H1 (cell line): ENCODE results near the gene CHST4. TPM values are rescaled to one million over a fixed set of nuclear protein-coding genes. Genes with fewer than 3 reads are reported as not detected.

Experiments
- CTCF ChIA-PET: fragments of 300-600 bp; sonication (Branson Sonifier 250); formaldehyde crosslinking; loops from one replicate; lab custom pipeline; 2021; ENCODE audit not compliant: partially characterized antibody; lab: Charles Lee
- POLR2A ChIA-PET: fragments of 300-600 bp; sonication (Branson Sonifier 250); formaldehyde crosslinking; loops from one replicate; lab custom pipeline; 2021; ENCODE audit warnings: inconsistent platforms; ENCODE audit not compliant: partially characterized antibody; lab: Charles Lee
- DNase-seq, 2 experiments: peaks; one replicate each; pipeline versions ENCODE4 v3.0.0 to v3.0.0-alpha.2; 2010 to 2022; ENCODE audit warnings: low spot score in 2 of 2, low read depth in 1 of 2, mixed read lengths in 1 of 2
- FAIRE-seq: peaks from 2 replicates; lab custom pipeline; 2011; peaks lifted over from hg19 to GRCh38; lab: Jason Lieb, UNC
- H2AFZ ChIP-seq: 2 replicates; pipeline ENCODE4 v1.8.1; 2012; ENCODE audit warnings: low read length, inconsistent platforms
- H2AK5ac ChIP-seq: 2 replicates; pipeline ENCODE4 v1.6.1; 2013; ENCODE audit warnings: low read depth, low read length
- H2BK120ac ChIP-seq: replicated peaks from 2 replicates; pipeline ENCODE3; 2013; ENCODE audit warnings: low read depth, low read length, inconsistent platforms
- H2BK12ac ChIP-seq: 2 replicates; pipeline ENCODE4 v1.6.1; 2013; ENCODE audit warnings: low read depth, low read length
- H2BK15ac ChIP-seq: 2 replicates; pipeline ENCODE4 v1.6.1; 2013; ENCODE audit warnings: low read length
- H2BK20ac ChIP-seq: 2 replicates; pipeline ENCODE4 v1.6.1; 2013; ENCODE audit warnings: low read length
- H2BK5ac ChIP-seq: 2 replicates; pipeline ENCODE4 v1.6.1; 2013; ENCODE audit warnings: low read depth, low read length
- H3K14ac ChIP-seq: 2 replicates; pipeline ENCODE4 v1.6.1; 2013; ENCODE audit warnings: inconsistent platforms; ENCODE audit not compliant: insufficient read length
- H3K18ac ChIP-seq: 2 replicates; pipeline ENCODE4 v1.6.1; 2013; ENCODE audit warnings: low read length; ENCODE audit errors: extremely low read depth
- H3K23ac ChIP-seq: 2 replicates; pipeline ENCODE4 v1.6.1; 2013; ENCODE audit warnings: inconsistent platforms; ENCODE audit not compliant: insufficient read length
- H3K23me2 ChIP-seq: 2 replicates; pipeline ENCODE4 v1.6.1; 2013; ENCODE audit warnings: low read depth, low read length
- H3K27ac ChIP-seq: 2 replicates; pipeline ENCODE4 v1.6.1; 2011; ENCODE audit warnings: low read depth, low read length, inconsistent platforms
- H3K27me3 ChIP-seq, 4 experiments: replicated peaks in 1 of 4; 1 replicate in 1 of 4; 2 replicates in 3 of 4; pipeline versions ENCODE4 v1.6.1 to v1.8.1; 2011 to 2013; ENCODE audit warnings: low read length in 3 of 4, mild to moderate bottlenecking in 3 of 4, inconsistent platforms in 2 of 4, mixed read lengths in 2 of 4, moderate library complexity in 1 of 4; ENCODE audit not compliant: control insufficient read depth in 3 of 4, insufficient read depth in 3 of 4; ENCODE audit errors: extremely low read depth in 1 of 4
- H3K36me3 ChIP-seq, 4 experiments: 2 replicates each; pipeline versions ENCODE4 v1.6.1 to v1.8.1; 2011 to 2013; ENCODE audit warnings: mild to moderate bottlenecking in 4 of 4, low read length in 3 of 4, moderate library complexity in 2 of 4, control low read depth in 1 of 4, inconsistent platforms in 1 of 4; ENCODE audit not compliant: insufficient read depth in 4 of 4, control insufficient read depth in 2 of 4
- H3K4ac ChIP-seq: replicated peaks from 2 replicates; pipeline ENCODE3; 2013; ENCODE audit warnings: low read length, low read depth, mixed read lengths, inconsistent platforms; ENCODE audit not compliant: insufficient read length
- H3K4me1 ChIP-seq, 4 experiments: replicated peaks in 1 of 4; 1 replicate in 1 of 4; 2 replicates in 3 of 4; pipeline versions ENCODE4 v1.6.1 to v1.8.1; 2011 to 2013; ENCODE audit warnings: low read length in 3 of 4, inconsistent platforms in 2 of 4, mixed read lengths in 1 of 4; ENCODE audit not compliant: insufficient read depth in 4 of 4, control insufficient read depth in 3 of 4
- H3K4me2 ChIP-seq, 2 experiments: 2 replicates each; pipeline versions ENCODE4 v1.6.1 to v1.8.1; 2011 to 2013; ENCODE audit warnings: low read depth in 2 of 2, low read length in 2 of 2, control low read depth in 1 of 2, inconsistent platforms in 1 of 2, mild to moderate bottlenecking in 1 of 2; ENCODE audit not compliant: insufficient read depth in 1 of 2
- H3K4me3 ChIP-seq, 4 experiments: fragments of 200-600, 300-600 bp in 1 of 4; sonication (generic), shearing (Covaris generic), sonication (Bioruptor Twin) in 1 of 4; 2 replicates each; pipeline versions ENCODE4 v1.5.1 to v1.8.1; 2011 to 2016; ENCODE audit warnings: low read length in 4 of 4, low read depth in 3 of 4, control low read depth in 2 of 4, inconsistent platforms in 2 of 4, mild to moderate bottlenecking in 2 of 4, mixed read lengths in 1 of 4, moderate library complexity in 1 of 4; ENCODE audit not compliant: insufficient read depth in 2 of 4; ENCODE audit errors: extremely low read depth in 1 of 4
- H3K56ac ChIP-seq: replicated peaks from 2 replicates; pipeline ENCODE3; 2013; ENCODE audit warnings: low read depth, mild to moderate bottlenecking, mixed read lengths, low read length, inconsistent platforms; ENCODE audit not compliant: insufficient read length
- H3K79me1 ChIP-seq: 2 replicates; pipeline ENCODE4 v1.6.1; 2013; ENCODE audit warnings: low read depth, low read length, control low read depth
- H3K79me2 ChIP-seq, 2 experiments: 2 replicates each; pipeline versions ENCODE4 v1.6.1 to v1.8.1; 2012 to 2013; ENCODE audit warnings: low read length in 2 of 2, mild to moderate bottlenecking in 2 of 2, inconsistent platforms in 1 of 2; ENCODE audit not compliant: insufficient read depth in 2 of 2, control insufficient read depth in 1 of 2
- H3K9ac ChIP-seq, 4 experiments: replicated peaks in 1 of 4; 1 replicate in 1 of 4; 2 replicates in 3 of 4; pipeline versions ENCODE4 v1.6.1 to v1.8.1; 2011 to 2013; ENCODE audit warnings: low read depth in 3 of 4, low read length in 3 of 4, control low read depth in 2 of 4, mild to moderate bottlenecking in 2 of 4, moderate library complexity in 2 of 4, inconsistent platforms in 1 of 4; ENCODE audit errors: extremely low read depth in 1 of 4
- H3K9me3 ChIP-seq, 2 experiments: 2 replicates each; pipeline versions ENCODE4 v1.6.1 to v1.8.1; 2012 to 2013; ENCODE audit warnings: mild to moderate bottlenecking in 2 of 2, moderate library complexity in 2 of 2, control low read depth in 1 of 2, inconsistent platforms in 1 of 2, low read depth in 1 of 2, low read length in 1 of 2, mixed read lengths in 1 of 2; ENCODE audit not compliant: insufficient read depth in 2 of 2
- H4K20me1 ChIP-seq, 2 experiments: replicated peaks in 1 of 2; 2 replicates each; pipeline versions ENCODE3 to v1.8.1; 2011 to 2013; ENCODE audit warnings: inconsistent platforms in 2 of 2, low read length in 2 of 2, mild to moderate bottlenecking in 1 of 2; ENCODE audit not compliant: insufficient read depth in 2 of 2, control insufficient read depth in 1 of 2
- H4K5ac ChIP-seq: 2 replicates; pipeline ENCODE4 v1.6.1; 2013; ENCODE audit warnings: low read length, low read depth, mixed read lengths, inconsistent platforms; ENCODE audit not compliant: insufficient read length
- H4K8ac ChIP-seq: 2 replicates; pipeline ENCODE4 v1.8.0; 2013; ENCODE audit warnings: mild to moderate bottlenecking, moderate library complexity, low read length, inconsistent platforms; ENCODE audit not compliant: insufficient read depth; ENCODE audit errors: extremely low read depth
- H4K91ac ChIP-seq: replicated peaks from 2 replicates; pipeline ENCODE3; 2013; ENCODE audit warnings: low read length, mixed read lengths, inconsistent platforms; ENCODE audit not compliant: insufficient read length
- BRCA1 ChIP-seq: IDR thresholded peaks from 2 replicates; pipeline ENCODE4 v1.6.1; 2012; ENCODE audit warnings: low read depth, low read length, improper control_type of control experiment
- RAD21 ChIP-seq, 2 experiments: IDR thresholded peaks in 1 of 2; conservative IDR thresholded peaks in 1 of 2; 2 replicates each; pipeline ENCODE4 v1.6.1; 2011; ENCODE audit warnings: low read depth in 2 of 2, low read length in 2 of 2, improper control_type of control experiment in 1 of 2, inconsistent platforms in 1 of 2, mild to moderate bottlenecking in 1 of 2, moderate library complexity in 1 of 2
- SP4 ChIP-seq: IDR thresholded peaks from 2 replicates; pipeline ENCODE4 v1.6.1; 2012; ENCODE audit warnings: low read length, inconsistent platforms
- TAF7 ChIP-seq: optimal IDR thresholded peaks from 2 replicates; pipeline ENCODE3; 2011; ENCODE audit warnings: low read depth, mild to moderate bottlenecking, inconsistent platforms, low read length, moderate library complexity, borderline replicate concordance
- WGBS, 2 experiments: shearing (Covaris generic) in 1 of 2; methylation state at CpG; one replicate each; pipeline versions ENCODE4 v1.1.6 to v1.1.7; 2013 to 2015; ENCODE audit warnings: low lambda C conversion rate in 2 of 2, mixed read lengths in 2 of 2, inconsistent platforms in 1 of 2, low coverage in 1 of 2, missing lambda C conversion rate in 1 of 2; ENCODE audit not compliant: insufficient replicate concordance in 2 of 2, insufficient coverage in 1 of 2, insufficient read length in 1 of 2; ENCODE audit errors: extremely low coverage in 1 of 2, missing lambda C conversion rate in 1 of 2; 5-methylcytosine and 5-hydroxymethylcytosine counted together
- polyA plus RNA-seq, 7 experiments: library from polyadenylated mRNA; depleted of rRNA in 3 of 7; stranded (reverse) in 5 of 7; unstranded in 2 of 7; fragments of >200 nt in 5 of 7; fragments of 200-250 nt in 2 of 7; gene quantifications; 1 replicate in 5 of 7; 2 replicates in 1 of 7; 4 replicates in 1 of 7; pipeline versions ENCODE4 v1.2.1 to v1.2.3, GENCODE V29; 2011 to 2013; ENCODE audit warnings: missing spikeins in 2 of 7, mixed read lengths in 2 of 7
- total RNA-seq: library from RNA; stranded (reverse); fragmentation: NEBNext Ultra II Directional; extraction: Animal tissue kit (Norgen Biotek cat#: 25700); gene quantifications from 2 replicates; pipeline ENCODE4 v1.2.1, GENCODE V29; 2021
- TF ChIP-seq, protein P1 (sequence below), 3 experiments: IDR thresholded peaks; 1 replicate in 2 of 3; 2 replicates in 1 of 3; pipeline versions ENCODE4 v1.5.1 to v1.6.1; 2011; ENCODE audit warnings: low read length in 3 of 3, mild to moderate bottlenecking in 3 of 3, inconsistent platforms in 2 of 3, low read depth in 1 of 3, moderate library complexity in 1 of 3; ENCODE audit not compliant: insufficient read depth in 1 of 3; ENCODE audit errors: control extremely low read depth in 1 of 3
- TF ChIP-seq, protein P2 (sequence below): IDR thresholded peaks from 2 replicates; pipeline ENCODE4 v1.6.1; 2012; ENCODE audit warnings: low read length, inconsistent platforms

CHST4 gene
- total and polyA plus RNA-seq, 2 of the 8 experiments (the other 6 are each of a cell fraction or from before 2014, with no cell fraction given), result 12.1 to 14.6 TPM

DNA sequence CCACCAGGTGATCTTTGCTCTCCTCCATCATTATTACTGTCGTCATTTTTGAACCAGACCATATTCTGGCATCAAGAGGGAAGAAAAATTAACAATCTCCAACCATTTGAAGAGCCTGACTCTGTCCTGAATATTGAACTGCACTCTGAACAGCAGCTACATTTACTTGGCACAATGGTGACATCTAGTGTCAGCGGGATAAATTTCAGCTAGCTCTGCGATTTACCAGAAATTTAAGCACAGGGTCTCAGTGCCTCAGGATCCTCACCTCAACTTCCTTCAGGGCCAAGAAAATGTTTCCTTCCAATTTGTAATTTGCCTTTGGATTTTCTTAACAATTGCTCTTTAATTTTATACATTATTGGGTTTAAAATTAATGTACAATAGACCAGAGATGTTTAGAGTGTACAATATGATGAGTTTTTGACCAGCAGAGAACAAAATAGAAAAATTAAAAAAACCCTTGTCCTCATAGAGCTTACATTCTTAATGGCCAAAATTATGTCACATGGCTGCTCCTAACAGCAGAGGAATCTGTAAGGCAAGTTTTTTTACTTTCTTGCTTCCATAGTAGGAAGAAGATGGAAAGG lies 26.4 kb upstream of the CHST4 start:
- 9% methylated on average over 3 of the region's 3 CpGs; no CpG with 5 or more reads in 1 of the 2 experiments for WGBS, 2 experiments
- Histone ChIP-seq H2BK12ac (no peak overlapping the region), H2BK15ac (no peak overlapping the region), H2AFZ (no peak overlapping the region; the same call in 1 of the 2 replicates), H2BK5ac (no peak overlapping the region), H3K14ac (no peak overlapping the region), H3K4me3 (no peak overlapping the region), H3K36me3 (no peaks in the 10 kb centered on the region), H3K56ac (no peak overlapping the region), H3K4me1 (no peaks in the 10 kb centered on the region), H4K5ac (no peak overlapping the region), H3K23me2 (no peaks in the 10 kb centered on the region), H2AK5ac (no peak overlapping the region), H3K9ac (no peak overlapping the region), H3K79me2 (no peaks in the 10 kb centered on the region), H3K23ac (no peak overlapping the region), H4K20me1 (no peaks in the 10 kb centered on the region), H3K4ac (no peak overlapping the region), H3K9me3 (no peaks in the 10 kb centered on the region), H4K8ac (no peak overlapping the region), H3K27ac (no peak overlapping the region), H2BK120ac (no peak overlapping the region), H3K79me1 (no peaks in the 10 kb centered on the region), H3K27me3 (no peaks in the 10 kb centered on the region; a peak in 1 of 7 replicates), H4K91ac (no peak overlapping the region), H2BK20ac (no peak overlapping the region), H3K18ac (no peak overlapping the region), H3K4me2 (no peak overlapping the region)
- FAIRE-seq (peak; percentile 91), DNase-seq (peak in 1 of 2 experiments; percentile 60)
- TF ChIP-seq BRCA1 (no peak), TAF7 (no peak), SP4 (no peak), RAD21 (IDR thresholded peaks at IDR 0.05 in 1 of 2, conservative IDR thresholded peaks at IDR 0.05 in 1 of 2; ENCODE audit: low read depth in 2 of 2, low read length in 2 of 2) (peak; percentile 84 to 88)
- TF ChIP-seq, protein P1, sequence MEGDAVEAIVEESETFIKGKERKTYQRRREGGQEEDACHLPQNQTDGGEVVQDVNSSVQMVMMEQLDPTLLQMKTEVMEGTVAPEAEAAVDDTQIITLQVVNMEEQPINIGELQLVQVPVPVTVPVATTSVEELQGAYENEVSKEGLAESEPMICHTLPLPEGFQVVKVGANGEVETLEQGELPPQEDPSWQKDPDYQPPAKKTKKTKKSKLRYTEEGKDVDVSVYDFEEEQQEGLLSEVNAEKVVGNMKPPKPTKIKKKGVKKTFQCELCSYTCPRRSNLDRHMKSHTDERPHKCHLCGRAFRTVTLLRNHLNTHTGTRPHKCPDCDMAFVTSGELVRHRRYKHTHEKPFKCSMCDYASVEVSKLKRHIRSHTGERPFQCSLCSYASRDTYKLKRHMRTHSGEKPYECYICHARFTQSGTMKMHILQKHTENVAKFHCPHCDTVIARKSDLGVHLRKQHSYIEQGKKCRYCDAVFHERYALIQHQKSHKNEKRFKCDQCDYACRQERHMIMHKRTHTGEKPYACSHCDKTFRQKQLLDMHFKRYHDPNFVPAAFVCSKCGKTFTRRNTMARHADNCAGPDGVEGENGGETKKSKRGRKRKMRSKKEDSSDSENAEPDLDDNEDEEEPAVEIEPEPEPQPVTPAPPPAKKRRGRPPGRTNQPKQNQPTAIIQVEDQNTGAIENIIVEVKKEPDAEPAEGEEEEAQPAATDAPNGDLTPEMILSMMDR (IDR thresholded peaks at IDR 0.05; ENCODE audit: control extremely low read depth in 1 of 3, insufficient read depth in 1 of 3, low read depth in 1 of 3, low read length in 3 of 3), result peak in 2 of 3 experiments; percentile 81 to 83; a peak in 3 of 4 replicates
- TF ChIP-seq, protein P2, sequence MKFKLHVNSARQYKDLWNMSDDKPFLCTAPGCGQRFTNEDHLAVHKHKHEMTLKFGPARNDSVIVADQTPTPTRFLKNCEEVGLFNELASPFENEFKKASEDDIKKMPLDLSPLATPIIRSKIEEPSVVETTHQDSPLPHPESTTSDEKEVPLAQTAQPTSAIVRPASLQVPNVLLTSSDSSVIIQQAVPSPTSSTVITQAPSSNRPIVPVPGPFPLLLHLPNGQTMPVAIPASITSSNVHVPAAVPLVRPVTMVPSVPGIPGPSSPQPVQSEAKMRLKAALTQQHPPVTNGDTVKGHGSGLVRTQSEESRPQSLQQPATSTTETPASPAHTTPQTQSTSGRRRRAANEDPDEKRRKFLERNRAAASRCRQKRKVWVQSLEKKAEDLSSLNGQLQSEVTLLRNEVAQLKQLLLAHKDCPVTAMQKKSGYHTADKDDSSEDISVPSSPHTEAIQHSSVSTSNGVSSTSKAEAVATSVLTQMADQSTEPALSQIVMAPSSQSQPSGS, result no peak
- ChIA-PET CTCF (interaction anchor here (0.5 to 9.8 kb wide), 44 partner anchors 10 to 146 kb away, joined by 3 to 133 read pairs (median 6); partner anchors contain the start of genes CHST4, ZNF19 and ZNF23), POLR2A (no interaction called here)
